Neural cell (in vitro differentiated cells): Measurements from ENCODE around the gene DNAI1. TPM values are rescaled to one million over a fixed set of nuclear protein-coding genes. Genes with fewer than 3 reads are reported as not detected.

ENCODE experiments used
- H2AFZ ChIP-seq: fragments of 200-600, 300-800 bp; sonication (generic), shearing (Covaris generic); 2 replicates; pipeline ENCODE4 v1.6.0; 2014; ENCODE audit warnings: low read depth, mild to moderate bottlenecking, antibody characterized with exemption, low read length, moderate library complexity
- H3F3A ChIP-seq: fragments of 200-600 bp; shearing (Covaris generic); 2 replicates; pipeline ENCODE4 v1.6.1; 2016; ENCODE audit warnings: mild to moderate bottlenecking, moderate library complexity, mixed read lengths, antibody characterized with exemption, low read length; ENCODE audit not compliant: insufficient read depth, poor library complexity, severe bottlenecking
- H3K27ac ChIP-seq: fragments of 200-600, 300-800 bp; sonication (generic), shearing (Covaris generic); 2 replicates; pipeline ENCODE4 v1.5.1; 2014; ENCODE audit warnings: mild to moderate bottlenecking, low read length, moderate library complexity
- H3K27me3 ChIP-seq: fragments of 300-800, 200-600 bp; sonication (generic), shearing (Covaris generic); 2 replicates; pipeline ENCODE4 v1.6.0; 2014; ENCODE audit warnings: mild to moderate bottlenecking, low read depth, low read length, moderate library complexity; ENCODE audit not compliant: insufficient read depth
- H3K36me3 ChIP-seq: fragments of 300-800, 200-600 bp; sonication (generic), shearing (Covaris generic); 2 replicates; pipeline ENCODE4 v1.5.1; 2014; ENCODE audit warnings: mild to moderate bottlenecking, antibody characterized with exemption, low read length, moderate library complexity; ENCODE audit not compliant: insufficient read depth
- H3K4me2 ChIP-seq: fragments of 300-800, 200-600 bp; sonication (generic), shearing (Covaris generic); 2 replicates; pipeline ENCODE4 v1.6.0; 2014; ENCODE audit warnings: mild to moderate bottlenecking, low read length
- H3K4me3 ChIP-seq: fragments of 300-800, 200-600 bp; sonication (generic), shearing (Covaris generic); 2 replicates; pipeline ENCODE4 v1.5.1; 2014; ENCODE audit warnings: mild to moderate bottlenecking, low read length, moderate library complexity
- H3K79me2 ChIP-seq: fragments of 200-600 bp; shearing (Covaris generic); replicated peaks from 2 replicates; pipeline ENCODE4 v1.6.0; 2014; ENCODE audit warnings: mild to moderate bottlenecking, low read length, moderate library complexity; ENCODE audit not compliant: insufficient read depth
- H3K9ac ChIP-seq: fragments of 300-800, 200-600 bp; sonication (generic), shearing (Covaris generic); 2 replicates; pipeline ENCODE4 v1.6.1; 2016; ENCODE audit warnings: mild to moderate bottlenecking, low read length, mixed read lengths
- H3K9me2 ChIP-seq: fragments of 200-600 bp; shearing (Covaris generic); 2 replicates; pipeline ENCODE4 v1.6.1; 2016; ENCODE audit warnings: mild to moderate bottlenecking, low read length, mixed read lengths; ENCODE audit not compliant: insufficient read depth
- H3K9me3 ChIP-seq: fragments of 200-600, 300-800 bp; sonication (generic), shearing (Covaris generic); 2 replicates; pipeline ENCODE4 v1.6.1; 2016; ENCODE audit warnings: mild to moderate bottlenecking, mixed run types, low read length, moderate library complexity, mixed read lengths
- H4K20me1 ChIP-seq: fragments of 200-600 bp; shearing (Covaris generic); 2 replicates; pipeline ENCODE4 v1.6.1; 2016; ENCODE audit warnings: mild to moderate bottlenecking, mixed run types; ENCODE audit not compliant: insufficient read depth
- EP300 ChIP-seq: fragments of 450-650 bp; conservative IDR thresholded peaks from 2 replicates; pipeline ENCODE4 v1.6.1; 2014; ENCODE audit warnings: antibody characterized with exemption, mild to moderate bottlenecking, moderate library complexity; ENCODE audit not compliant: poor library complexity, severe bottlenecking
- EZH2 ChIP-seq: fragments of 200-600, 300-800 bp; shearing (Covaris generic), sonication (generic); IDR thresholded peaks from 2 replicates; pipeline ENCODE4 v1.6.1; 2014; ENCODE audit warnings: antibody characterized with exemption, low read length, borderline replicate concordance, mild to moderate bottlenecking; ENCODE audit not compliant: insufficient read depth, poor library complexity, severe bottlenecking
- MXI1 ChIP-seq: fragments of 450-650 bp; conservative IDR thresholded peaks from 2 replicates; pipeline ENCODE4 v1.6.1; 2014; ENCODE audit warnings: antibody characterized with exemption, mild to moderate bottlenecking; ENCODE audit not compliant: poor library complexity, severe bottlenecking
- POLR2AphosphoS5 ChIP-seq: IDR thresholded peaks from 2 replicates; pipeline ENCODE4 v1.6.1; 2012
- RAD21 ChIP-seq: fragments of 450-650 bp; conservative IDR thresholded peaks from 2 replicates; pipeline ENCODE4 v1.6.1; 2014; ENCODE audit warnings: antibody characterized with exemption, mild to moderate bottlenecking, moderate library complexity
- SMC3 ChIP-seq: fragments of 450-650 bp; conservative IDR thresholded peaks from 2 replicates; pipeline ENCODE4 v1.6.1; 2014; ENCODE audit warnings: antibody characterized with exemption, mild to moderate bottlenecking, moderate library complexity; ENCODE audit not compliant: poor library complexity
- TAF1 ChIP-seq: IDR thresholded peaks from 2 replicates; pipeline ENCODE4 v1.6.1; 2012; ENCODE audit warnings: low read depth
- polyA plus RNA-seq: library from polyadenylated mRNA; depleted of rRNA; stranded (reverse); fragments of >200 nt; gene quantifications from 2 replicates; pipeline ENCODE4 v1.2.3, GENCODE V29; 2014
- TF ChIP-seq, protein P1 (sequence below): IDR thresholded peaks from 2 replicates; pipeline ENCODE4 v1.6.1; 2012; ENCODE audit warnings: borderline replicate concordance
- TF ChIP-seq, protein P2 (sequence below): fragments of 450-650 bp; IDR thresholded peaks from 2 replicates; pipeline ENCODE4 v1.5.1; 2014; ENCODE audit warnings: antibody characterized with exemption, mild to moderate bottlenecking, moderate library complexity; ENCODE audit not compliant: poor library complexity, severe bottlenecking

DNAI1 gene
- polyA plus RNA-seq, 1 donor from 2014 or later: 0.99 TPM

DNA sequence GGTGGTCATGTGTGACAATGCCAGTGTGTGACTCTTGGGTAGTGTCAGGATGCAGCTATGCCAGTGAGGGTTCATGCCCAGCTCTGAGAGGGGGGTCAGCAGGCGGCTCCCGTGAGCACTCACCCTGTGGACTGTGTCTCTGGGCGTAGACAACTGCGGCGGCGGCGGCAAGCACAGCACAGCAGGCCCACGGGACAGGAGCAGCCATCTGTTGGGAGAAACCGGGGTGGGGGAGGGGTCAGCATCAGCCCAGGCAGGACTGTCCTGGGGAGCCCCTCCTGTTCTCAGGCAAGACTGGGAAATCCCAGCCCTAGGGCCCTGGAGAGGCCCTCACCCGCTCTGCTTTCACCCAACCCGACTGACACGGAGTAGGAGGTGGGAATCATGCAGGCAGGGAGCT is 110.2 kb downstream of the DNAI1 start:
- peaks cover 16% of the 10 kb centered on the region for H3K79me2 ChIP-seq
- H3K9me3 ChIP-seq: no peaks in the 10 kb centered on the region
- H3K36me3 ChIP-seq: no peaks in the 10 kb centered on the region
- no peak for TF ChIP-seq TAF1
- TF ChIP-seq EZH2: no peak
- no peak for TF ChIP-seq MXI1
- TF ChIP-seq, protein P1, sequence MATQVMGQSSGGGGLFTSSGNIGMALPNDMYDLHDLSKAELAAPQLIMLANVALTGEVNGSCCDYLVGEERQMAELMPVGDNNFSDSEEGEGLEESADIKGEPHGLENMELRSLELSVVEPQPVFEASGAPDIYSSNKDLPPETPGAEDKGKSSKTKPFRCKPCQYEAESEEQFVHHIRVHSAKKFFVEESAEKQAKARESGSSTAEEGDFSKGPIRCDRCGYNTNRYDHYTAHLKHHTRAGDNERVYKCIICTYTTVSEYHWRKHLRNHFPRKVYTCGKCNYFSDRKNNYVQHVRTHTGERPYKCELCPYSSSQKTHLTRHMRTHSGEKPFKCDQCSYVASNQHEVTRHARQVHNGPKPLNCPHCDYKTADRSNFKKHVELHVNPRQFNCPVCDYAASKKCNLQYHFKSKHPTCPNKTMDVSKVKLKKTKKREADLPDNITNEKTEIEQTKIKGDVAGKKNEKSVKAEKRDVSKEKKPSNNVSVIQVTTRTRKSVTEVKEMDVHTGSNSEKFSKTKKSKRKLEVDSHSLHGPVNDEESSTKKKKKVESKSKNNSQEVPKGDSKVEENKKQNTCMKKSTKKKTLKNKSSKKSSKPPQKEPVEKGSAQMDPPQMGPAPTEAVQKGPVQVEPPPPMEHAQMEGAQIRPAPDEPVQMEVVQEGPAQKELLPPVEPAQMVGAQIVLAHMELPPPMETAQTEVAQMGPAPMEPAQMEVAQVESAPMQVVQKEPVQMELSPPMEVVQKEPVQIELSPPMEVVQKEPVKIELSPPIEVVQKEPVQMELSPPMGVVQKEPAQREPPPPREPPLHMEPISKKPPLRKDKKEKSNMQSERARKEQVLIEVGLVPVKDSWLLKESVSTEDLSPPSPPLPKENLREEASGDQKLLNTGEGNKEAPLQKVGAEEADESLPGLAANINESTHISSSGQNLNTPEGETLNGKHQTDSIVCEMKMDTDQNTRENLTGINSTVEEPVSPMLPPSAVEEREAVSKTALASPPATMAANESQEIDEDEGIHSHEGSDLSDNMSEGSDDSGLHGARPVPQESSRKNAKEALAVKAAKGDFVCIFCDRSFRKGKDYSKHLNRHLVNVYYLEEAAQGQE: no peak
- no peak for TF ChIP-seq POLR2AphosphoS5
- TF ChIP-seq, protein P2, sequence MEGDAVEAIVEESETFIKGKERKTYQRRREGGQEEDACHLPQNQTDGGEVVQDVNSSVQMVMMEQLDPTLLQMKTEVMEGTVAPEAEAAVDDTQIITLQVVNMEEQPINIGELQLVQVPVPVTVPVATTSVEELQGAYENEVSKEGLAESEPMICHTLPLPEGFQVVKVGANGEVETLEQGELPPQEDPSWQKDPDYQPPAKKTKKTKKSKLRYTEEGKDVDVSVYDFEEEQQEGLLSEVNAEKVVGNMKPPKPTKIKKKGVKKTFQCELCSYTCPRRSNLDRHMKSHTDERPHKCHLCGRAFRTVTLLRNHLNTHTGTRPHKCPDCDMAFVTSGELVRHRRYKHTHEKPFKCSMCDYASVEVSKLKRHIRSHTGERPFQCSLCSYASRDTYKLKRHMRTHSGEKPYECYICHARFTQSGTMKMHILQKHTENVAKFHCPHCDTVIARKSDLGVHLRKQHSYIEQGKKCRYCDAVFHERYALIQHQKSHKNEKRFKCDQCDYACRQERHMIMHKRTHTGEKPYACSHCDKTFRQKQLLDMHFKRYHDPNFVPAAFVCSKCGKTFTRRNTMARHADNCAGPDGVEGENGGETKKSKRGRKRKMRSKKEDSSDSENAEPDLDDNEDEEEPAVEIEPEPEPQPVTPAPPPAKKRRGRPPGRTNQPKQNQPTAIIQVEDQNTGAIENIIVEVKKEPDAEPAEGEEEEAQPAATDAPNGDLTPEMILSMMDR: no peak
- no peak for TF ChIP-seq RAD21
- TF ChIP-seq EP300: no peak
- TF ChIP-seq SMC3: no peak
- no peaks in the 10 kb centered on the region for H4K20me1 ChIP-seq
- H3K27me3 ChIP-seq: no peaks in the 10 kb centered on the region
- H3K27ac ChIP-seq: no peak overlapping the region
- H3F3A ChIP-seq: no peaks in the 10 kb centered on the region
- H3K4me3 ChIP-seq: no peak overlapping the region
- no peak overlapping the region for H2AFZ ChIP-seq
- H3K4me2 ChIP-seq: no peak overlapping the region
- no peaks in the 10 kb centered on the region for H3K9me2 ChIP-seq
- no peak overlapping the region for H3K9ac ChIP-seq

DNA sequence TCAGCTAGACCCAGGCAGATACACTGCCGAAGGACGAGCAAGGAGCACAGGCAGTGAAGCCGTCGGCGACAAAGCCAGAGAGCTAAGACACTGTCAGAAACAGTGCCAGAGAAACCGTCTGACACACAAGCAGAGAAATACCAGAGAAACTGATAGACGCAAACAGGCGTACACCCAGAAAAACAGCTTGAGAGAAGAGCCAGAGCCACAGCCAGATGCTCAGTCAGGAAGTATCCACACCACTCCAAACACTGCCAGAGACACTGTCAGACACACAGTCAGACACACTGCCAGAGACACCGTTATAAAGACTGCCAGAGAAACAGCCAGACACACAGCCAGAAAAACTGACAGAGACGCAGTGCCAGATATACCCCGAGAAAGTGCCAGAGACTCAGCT is 111.8 kb downstream of the DNAI1 start:
- Histone ChIP-seq H3K36me3 (no peaks in the 10 kb centered on the region), H3K4me2 (no peak overlapping the region)
- TF ChIP-seq MXI1 (no peak), POLR2AphosphoS5 (no peak), EZH2 (no peak), RAD21 (no peak), EP300 (no peak), SMC3 (no peak), TAF1 (no peak)
- TF ChIP-seq, protein P1: no peak
- TF ChIP-seq, protein P2: no peak

More for the DNA sequence above, 111.8 kb downstream of the DNAI1 start:
- H3K27ac ChIP-seq: no peak overlapping the region
- H3K27me3 ChIP-seq: no peaks in the 10 kb centered on the region
- H3K9me3 ChIP-seq: no peaks in the 10 kb centered on the region
- no peaks in the 10 kb centered on the region for H3K9me2 ChIP-seq
- no peak overlapping the region for H3K9ac ChIP-seq
- H3K79me2 ChIP-seq: peaks cover 16% of the 10 kb centered on the region
- H4K20me1 ChIP-seq: no peaks in the 10 kb centered on the region
- no peaks in the 10 kb centered on the region for H3F3A ChIP-seq
- H3K4me3 ChIP-seq: no peak overlapping the region
- no peak overlapping the region for H2AFZ ChIP-seq
